Measurements from ENCODE around the gene MPI. TPM values are rescaled to one million over a fixed set of nuclear protein-coding genes. Genes with fewer than 3 reads are reported as not detected.

The MPI gene
- total and polyA plus RNA-seq, 2 experiments from 2014 or later = 18.0 to 74.2 TPM

DNA sequence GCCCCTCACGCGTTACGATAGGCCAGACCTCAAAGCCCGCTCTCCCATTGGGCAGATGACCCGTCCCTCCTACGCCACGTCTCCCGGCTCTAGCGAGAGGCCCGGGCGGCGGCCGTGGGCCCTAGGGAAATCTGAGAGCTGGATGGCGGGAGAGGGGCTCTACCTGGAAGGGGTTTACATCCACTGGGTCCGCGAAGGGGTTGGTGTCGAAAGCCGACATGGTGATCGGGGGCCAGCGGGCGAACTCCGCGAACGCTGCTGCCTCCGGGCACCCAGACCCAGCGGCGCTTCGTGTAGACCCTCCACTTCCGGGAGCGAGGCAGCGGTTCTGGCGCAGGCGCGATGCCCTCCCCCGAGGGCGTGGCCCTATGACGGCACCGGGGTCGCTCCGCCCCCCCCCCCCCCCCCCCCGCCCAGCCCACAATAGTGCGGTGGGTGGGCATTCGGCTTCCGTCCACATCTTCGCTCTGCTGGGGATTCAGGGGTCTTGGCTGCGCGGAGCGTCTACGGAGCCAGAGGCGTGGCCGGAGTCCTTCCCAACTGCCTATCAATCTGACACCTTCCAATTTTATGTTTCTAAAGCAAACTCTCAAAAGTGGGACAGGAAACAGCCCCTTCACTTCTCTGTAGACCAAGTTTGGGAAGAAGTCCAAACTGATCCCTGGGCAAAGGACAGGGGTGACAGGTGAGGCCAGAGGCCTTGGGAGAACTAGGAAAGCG, 16.6 kb upstream of the MPI start, which contains the start of gene SCAMP2:
SCAMP2 (minus strand) TSS at position 330 of the 720 bp plus-strand sequence; CDS start at position 220, 110 bp downstream.
- H3K36me3 Mint-ChIP-seq (ENCODE audit: low read depth) = peaks cover 7% of the 10 kb centered on the region; the same call in 2 of the 3 replicates

More for the DNA sequence above, 16.6 kb upstream of the MPI start, which contains the start of gene SCAMP2:
- ATAC-seq = peak; percentile 97
- DNase-seq (ENCODE audit: low spot score) = peak; percentile 99
- TF ChIP-seq CREB1 (CRISPR knock-in tag; IDR thresholded peaks at IDR 0.05; ENCODE audit: low read depth) (peak; percentile 87), POLR2AphosphoS5 (IDR thresholded peaks at IDR 0.05; ENCODE audit: low read depth) (peak; percentile 90)
- TF ChIP-seq, protein P1, sequence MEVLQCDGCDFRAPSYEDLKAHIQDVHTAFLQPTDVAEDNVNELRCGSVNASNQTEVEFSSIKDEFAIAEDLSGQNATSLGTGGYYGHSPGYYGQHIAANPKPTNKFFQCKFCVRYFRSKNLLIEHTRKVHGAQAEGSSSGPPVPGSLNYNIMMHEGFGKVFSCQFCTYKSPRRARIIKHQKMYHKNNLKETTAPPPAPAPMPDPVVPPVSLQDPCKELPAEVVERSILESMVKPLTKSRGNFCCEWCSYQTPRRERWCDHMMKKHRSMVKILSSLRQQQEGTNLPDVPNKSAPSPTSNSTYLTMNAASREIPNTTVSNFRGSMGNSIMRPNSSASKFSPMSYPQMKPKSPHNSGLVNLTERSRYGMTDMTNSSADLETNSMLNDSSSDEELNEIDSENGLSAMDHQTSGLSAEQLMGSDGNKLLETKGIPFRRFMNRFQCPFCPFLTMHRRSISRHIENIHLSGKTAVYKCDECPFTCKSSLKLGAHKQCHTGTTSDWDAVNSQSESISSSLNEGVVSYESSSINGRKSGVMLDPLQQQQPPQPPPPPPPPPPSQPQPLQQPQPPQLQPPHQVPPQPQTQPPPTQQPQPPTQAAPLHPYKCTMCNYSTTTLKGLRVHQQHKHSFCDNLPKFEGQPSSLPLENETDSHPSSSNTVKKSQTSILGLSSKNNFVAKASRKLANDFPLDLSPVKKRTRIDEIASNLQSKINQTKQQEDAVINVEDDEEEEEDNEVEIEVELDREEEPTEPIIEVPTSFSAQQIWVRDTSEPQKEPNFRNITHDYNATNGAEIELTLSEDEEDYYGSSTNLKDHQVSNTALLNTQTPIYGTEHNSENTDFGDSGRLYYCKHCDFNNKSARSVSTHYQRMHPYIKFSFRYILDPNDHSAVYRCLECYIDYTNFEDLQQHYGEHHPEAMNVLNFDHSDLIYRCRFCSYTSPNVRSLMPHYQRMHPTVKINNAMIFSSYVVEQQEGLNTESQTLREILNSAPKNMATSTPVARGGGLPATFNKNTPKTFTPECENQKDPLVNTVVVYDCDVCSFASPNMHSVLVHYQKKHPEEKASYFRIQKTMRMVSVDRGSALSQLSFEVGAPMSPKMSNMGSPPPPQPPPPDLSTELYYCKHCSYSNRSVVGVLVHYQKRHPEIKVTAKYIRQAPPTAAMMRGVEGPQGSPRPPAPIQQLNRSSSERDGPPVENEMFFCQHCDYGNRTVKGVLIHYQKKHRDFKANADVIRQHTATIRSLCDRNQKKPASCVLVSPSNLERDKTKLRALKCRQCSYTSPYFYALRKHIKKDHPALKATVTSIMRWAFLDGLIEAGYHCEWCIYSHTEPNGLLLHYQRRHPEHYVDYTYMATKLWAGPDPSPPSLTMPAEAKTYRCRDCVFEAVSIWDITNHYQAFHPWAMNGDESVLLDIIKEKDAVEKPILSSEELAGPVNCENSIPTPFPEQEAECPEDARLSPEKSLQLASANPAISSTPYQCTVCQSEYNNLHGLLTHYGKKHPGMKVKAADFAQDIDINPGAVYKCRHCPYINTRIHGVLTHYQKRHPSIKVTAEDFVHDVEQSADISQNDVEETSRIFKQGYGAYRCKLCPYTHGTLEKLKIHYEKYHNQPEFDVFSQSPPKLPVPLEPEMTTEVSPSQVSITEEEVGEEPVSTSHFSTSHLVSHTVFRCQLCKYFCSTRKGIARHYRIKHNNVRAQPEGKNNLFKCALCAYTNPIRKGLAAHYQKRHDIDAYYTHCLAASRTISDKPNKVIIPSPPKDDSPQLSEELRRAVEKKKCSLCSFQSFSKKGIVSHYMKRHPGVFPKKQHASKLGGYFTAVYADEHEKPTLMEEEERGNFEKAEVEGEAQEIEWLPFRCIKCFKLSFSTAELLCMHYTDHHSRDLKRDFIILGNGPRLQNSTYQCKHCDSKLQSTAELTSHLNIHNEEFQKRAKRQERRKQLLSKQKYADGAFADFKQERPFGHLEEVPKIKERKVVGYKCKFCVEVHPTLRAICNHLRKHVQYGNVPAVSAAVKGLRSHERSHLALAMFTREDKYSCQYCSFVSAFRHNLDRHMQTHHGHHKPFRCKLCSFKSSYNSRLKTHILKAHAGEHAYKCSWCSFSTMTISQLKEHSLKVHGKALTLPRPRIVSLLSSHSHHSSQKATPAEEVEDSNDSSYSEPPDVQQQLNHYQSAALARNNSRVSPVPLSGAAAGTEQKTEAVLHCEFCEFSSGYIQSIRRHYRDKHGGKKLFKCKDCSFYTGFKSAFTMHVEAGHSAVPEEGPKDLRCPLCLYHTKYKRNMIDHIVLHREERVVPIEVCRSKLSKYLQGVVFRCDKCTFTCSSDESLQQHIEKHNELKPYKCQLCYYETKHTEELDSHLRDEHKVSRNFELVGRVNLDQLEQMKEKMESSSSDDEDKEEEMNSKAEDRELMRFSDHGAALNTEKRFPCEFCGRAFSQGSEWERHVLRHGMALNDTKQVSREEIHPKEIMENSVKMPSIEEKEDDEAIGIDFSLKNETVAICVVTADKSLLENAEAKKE (CRISPR knock-in tag; IDR thresholded peaks at IDR 0.05) = no peak
- Histone ChIP-seq H3K4me2 (peak within 1 kb of the TSS; percentile 96), H4K20me1 (replicated peaks; ENCODE audit: insufficient read depth) (peaks cover 17% of the 10 kb centered on the region), H2AFZ (peak within 1 kb of the TSS; percentile 100), H3K4me1 (ENCODE audit: insufficient read depth) (no peaks in the 10 kb centered on the region), H3K36me3 (ENCODE audit: insufficient read depth) (no peaks in the 10 kb centered on the region), H3K79me2 (replicated peaks; ENCODE audit: insufficient read depth) (peaks cover 44% of the 10 kb centered on the region), H3F3A (replicated peaks; ENCODE audit: low read depth) (0 out of 2 replicates have a peak, but pooled peaks cover 8% of the 10 kb centered on the region), H3K9me2 (ENCODE audit: insufficient read depth) (no peaks in the 10 kb centered on the region), H3K27me3 (ENCODE audit: insufficient read depth) (no peaks in the 10 kb centered on the region), H3K4me3 (peak within 1 kb of the TSS; percentile 83), H3K27ac (ENCODE audit: low read depth) (peak within 1 kb of the TSS; percentile 87; the same call in 1 of the 2 replicates)
- peak within 1 kb of the TSS; percentile 97 for H3K27ac Mint-ChIP-seq
- H3K4me1 Mint-ChIP-seq = peaks cover 18% of the 10 kb centered on the region
- peaks cover 18% of the 10 kb centered on the region for H3K27me3 Mint-ChIP-seq (ENCODE audit: insufficient read depth, low read depth, poor library complexity)
- H3K9me3 Mint-ChIP-seq = no peaks in the 10 kb centered on the region
- peak within 1 kb of the TSS; percentile 86 for H3K4me3 Mint-ChIP-seq

Measured in GM23338 (cell line).